GM21360 (cell line): ENCODE measurements around the gene OR51E2.

Experiments
- ATAC-seq: cut with Tn5 transposase; IDR thresholded peaks from one replicate; pipeline ENCODE4 v1.9.1; 2021; ENCODE audit warnings: mild to moderate bottlenecking, moderate library complexity; ENCODE audit not compliant: unreplicated experiment

OR51E2 gene

DNA sequence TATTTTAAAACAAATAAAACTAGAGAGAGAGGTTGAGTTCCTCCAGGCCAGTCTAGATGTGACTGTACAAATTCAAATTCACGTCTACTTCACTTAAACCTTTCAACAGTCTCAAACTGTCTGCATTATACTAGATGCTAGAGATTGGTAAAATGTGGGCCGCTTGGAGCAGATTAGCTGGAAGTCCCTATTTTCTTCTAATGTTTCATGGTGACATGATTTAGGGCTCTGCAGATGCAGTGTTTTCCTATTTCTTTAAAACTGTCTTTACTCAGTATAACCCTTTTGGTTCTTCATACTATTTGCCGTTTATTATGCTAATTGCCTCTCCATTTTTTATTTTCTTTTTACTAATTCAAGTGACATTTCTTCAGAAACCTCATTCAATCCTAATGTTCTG lies 33.5 kb downstream of the OR51E2 start:
- ATAC-seq: no peak

DNA sequence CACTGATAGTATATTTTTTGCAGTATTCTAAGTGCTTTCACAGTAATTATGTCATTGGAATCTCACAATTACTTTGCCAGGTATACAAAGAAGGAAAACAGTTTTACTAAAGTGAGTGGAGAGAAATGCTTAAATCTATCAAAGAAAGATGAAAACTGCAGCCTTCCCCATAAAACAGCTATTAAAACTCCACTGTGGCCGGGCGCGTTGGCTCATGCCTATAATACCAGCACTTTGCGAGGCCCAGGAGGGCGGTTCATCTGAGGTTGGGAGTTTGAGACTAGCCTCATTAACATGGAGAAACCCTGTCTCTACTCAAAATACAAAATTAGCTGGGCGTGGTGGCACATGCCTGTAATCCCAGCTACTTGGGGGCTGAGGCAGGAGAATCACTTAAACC lies 34.8 kb downstream of the OR51E2 start:
- no peak for ATAC-seq

DNA sequence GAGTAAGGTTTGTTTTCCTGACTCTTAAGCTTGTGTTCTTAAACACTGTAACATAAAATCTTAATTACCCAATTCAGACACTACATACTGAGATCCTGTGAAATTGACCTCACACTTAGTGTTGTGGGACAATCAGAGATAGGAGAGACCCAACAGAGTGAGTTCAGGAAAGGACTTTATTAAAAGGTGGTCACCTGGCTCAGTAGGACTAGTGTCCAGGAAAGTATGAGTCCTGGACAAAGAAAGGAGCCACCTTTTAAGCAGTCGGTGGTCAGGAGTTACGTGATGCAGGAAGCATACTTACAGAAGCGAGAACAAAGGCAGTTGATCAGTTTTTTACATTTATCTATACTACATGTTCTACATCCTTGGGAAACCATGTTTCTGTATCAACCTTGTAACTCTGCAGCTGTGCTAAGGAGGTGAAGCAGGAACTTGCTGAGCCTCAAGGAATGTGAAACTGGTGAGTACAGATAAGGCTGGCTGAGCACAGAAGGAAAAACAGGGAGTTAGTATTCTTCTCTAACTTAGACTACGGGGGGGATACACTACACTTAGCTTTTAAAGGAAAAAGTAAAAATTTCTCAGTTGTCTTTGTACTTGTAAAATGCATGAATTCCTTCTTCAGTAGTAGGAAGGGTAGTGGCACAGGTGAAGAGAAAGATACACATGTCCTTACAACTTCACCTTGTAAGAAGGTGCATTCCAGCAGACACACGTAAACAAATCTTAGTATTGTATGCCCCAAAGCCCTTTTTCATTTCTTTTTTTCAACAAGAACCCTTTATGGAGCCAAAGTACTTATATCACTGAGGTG lies 38.8 kb downstream of the OR51E2 start:
- ATAC-seq: no peak

DNA sequence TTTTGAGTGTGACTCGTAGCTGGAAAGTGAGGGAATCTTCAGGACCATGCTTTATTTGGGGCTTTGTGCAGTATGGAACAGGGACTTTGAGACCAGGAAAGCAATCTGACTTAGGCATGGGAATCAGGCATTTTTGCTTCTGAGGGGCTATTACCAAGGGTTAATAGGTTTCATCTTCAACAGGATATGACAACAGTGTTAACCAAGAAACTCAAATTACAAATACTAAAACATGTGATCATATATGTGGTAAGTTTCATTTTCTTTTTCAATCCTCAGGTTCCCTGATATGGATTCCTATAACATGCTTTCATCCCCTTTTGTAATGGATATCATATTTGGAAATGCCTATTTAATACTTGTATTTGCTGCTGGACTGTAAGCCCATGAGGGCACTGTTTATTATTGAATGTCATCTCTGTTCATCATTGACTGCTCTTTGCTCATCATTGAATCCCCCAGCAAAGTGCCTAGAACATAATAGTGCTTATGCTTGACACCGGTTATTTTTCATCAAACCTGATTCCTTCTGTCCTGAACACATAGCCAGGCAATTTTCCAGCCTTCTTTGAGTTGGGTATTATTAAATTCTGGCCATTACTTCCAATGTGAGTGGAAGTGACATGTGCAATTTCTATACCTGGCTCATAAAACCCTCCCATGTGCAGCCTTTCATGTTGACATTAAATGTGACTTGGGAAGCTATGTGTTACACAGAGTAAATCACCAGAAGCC lies 42.9 kb downstream of the OR51E2 start:
- no peak for ATAC-seq

DNA sequence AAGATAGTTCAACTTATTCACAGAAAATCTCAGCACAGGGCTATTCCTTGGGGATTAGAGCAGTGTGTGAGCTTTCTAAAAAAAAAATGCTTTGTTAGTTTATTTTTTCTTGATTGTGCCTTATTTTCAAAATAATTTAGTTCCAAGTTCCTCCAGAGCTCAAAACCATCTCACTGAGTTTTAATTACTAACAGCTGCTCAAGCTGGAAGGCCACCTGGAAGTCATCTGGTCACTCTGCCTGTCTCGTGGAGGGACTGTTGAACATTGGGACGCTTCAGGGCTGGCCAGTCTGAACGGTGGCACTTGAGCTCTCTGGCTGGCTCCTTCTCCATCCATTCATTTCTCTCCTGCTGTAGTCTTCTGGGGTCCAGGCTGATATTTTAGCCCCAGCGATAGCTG lies 49.9 kb downstream of the OR51E2 start:
- ATAC-seq: no peak

DNA sequence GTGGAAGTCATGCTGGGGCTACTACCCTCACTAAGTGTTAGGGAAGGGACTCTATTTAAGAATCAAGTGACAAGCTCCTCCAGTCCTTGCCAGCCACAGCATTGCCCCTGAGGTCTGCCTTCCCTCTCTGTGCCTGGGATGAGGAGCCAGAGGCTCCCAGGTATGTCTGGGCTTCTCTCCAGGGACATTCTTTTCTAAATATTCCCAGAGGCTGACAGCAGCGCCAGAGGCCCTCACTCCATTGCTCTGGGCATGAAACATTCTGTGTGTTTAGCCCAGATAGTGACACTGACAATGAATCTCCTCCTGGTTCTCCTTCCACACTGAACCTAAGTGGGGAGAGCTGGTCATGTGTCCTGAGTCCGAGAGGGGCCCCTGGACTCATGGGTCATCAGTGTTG lies 51.7 kb downstream of the OR51E2 start:
- no peak for ATAC-seq

DNA sequence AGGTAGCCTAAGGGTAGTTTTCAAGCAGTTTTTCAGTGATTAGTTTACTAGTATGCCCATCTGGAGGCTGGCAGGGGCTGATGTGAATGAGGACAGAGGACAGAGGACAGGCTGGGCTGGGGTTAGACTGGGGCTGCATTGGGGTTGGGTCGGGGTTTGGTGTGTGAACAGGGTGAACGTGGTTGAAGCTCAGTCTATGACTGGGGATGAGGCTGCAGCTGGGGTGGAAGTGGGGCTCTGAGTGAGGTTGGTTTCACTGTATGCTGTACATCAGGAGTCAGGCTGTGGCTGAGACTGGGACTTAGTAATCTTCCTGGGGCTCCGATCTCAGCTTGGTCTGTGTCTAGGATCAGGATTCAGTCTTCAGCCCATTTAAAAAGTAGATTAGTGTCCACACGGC lies 53.4 kb downstream of the OR51E2 start:
- no peak for ATAC-seq

DNA sequence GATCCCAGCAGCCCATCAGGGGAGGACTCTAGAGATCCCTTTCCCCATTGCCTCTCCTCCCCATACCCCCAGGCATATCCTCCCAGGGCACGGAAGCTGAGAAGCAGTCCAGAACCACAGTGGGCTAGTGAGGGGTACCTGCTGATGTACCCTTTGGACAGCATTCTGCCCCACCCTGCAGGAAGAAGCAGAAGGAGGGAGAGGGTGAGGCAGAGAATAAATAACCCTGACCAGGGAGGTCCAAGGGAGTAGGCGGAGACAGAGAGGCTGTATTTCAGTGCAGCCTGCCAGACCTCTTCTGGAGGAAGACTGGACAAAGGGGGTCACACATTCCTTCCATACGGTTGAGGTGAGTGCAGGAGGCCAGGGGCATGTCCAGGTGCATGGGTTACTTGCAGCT lies 54.0 kb downstream of the OR51E2 start, which contains the start of gene OR51E1:
TSS of gene OR51E1 (plus strand) at position 301 of the 400 bp plus-strand sequence. CDS start 8,545 bp downstream, outside the sequence.
- no peak for ATAC-seq

DNA sequence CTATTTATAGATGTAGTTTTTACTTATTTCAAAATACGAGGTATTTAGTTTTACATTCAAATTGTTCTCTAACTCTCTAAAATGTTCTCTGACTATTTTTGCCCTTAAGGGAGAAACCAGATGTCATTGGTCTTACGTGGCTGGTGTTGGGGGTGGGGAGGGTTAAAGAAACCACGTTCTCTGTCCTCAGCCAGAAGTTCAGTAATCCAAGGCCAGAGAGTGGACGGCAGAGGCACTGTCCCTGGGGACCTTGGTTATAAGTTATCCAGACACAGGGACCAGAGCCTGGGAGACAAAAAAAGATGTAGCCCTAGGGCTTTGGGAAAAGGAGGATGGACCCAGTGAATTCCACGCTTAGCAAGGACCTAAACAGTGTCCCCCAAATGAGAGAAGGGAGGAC lies 54.6 kb downstream of the OR51E2 start:
- no peak for ATAC-seq

DNA sequence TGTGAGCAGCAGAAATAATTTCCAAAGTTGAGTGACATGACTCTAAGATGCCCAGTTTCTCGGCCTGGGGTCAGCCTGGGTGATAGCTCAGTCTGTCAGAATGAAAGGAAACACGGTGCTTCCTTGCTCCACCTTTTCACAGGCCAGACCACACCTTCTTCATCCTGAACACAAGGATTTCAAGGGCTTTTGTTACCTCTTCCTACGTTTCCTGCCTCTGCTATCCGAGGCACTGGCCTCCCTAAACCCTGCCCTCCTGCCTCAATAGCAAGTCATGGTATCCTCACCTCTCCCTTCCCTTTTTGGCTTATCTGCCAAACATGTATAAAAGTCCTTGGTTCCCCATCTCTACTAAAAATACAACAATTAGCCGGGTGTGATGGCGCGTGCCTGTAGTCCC lies 55.6 kb downstream of the OR51E2 start:
- ATAC-seq: no peak

DNA sequence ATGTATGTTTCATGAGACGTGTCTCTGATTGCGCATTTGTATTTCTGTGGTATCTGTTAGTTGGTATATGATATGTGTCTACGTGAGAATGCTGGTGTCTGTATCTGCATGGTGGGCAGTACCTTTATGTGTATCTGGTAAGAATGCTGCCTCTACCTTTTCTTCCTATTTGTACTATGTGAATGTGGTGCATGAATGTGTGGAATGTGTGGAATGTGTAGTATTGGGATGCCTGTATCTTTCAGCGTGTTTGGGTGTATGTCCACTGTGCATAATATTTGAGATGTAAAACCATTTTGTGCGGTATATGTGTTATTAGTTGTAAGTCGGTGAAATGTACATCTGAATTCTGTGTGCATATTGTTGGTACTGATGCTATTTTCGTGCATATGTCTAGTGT lies 56.2 kb downstream of the OR51E2 start:
- no peak for ATAC-seq

DNA sequence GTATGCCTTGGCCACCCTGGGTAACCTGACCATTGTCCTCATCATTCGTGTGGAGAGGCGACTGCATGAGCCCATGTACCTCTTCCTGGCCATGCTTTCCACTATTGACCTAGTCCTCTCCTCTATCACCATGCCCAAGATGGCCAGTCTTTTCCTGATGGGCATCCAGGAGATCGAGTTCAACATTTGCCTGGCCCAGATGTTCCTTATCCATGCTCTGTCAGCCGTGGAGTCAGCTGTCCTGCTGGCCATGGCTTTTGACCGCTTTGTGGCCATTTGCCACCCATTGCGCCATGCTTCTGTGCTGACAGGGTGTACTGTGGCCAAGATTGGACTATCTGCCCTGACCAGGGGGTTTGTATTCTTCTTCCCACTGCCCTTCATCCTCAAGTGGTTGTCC lies 57.7 kb downstream of the OR51E2 start:
- ATAC-seq: no peak

DNA sequence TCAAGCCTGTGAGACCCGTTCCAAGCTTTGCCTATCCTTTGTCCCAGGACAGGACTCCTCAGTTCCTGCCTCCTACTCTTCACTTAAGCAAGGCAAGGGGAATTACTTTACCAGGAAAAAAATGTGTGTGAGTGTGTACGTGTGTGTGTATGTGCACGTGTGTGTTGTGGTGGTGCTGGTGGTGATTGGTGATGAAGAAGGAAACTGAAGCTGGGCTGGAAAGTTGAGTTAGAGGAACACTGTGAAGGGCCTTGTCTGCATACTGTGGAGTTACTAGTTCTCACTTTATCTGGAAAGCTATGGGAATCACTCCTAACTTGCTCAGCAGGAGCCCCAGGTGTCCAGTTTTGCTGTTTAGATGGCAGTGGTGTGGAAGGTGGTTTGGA lies 60.0 kb downstream of the OR51E2 start:
- ATAC-seq: no peak

DNA sequence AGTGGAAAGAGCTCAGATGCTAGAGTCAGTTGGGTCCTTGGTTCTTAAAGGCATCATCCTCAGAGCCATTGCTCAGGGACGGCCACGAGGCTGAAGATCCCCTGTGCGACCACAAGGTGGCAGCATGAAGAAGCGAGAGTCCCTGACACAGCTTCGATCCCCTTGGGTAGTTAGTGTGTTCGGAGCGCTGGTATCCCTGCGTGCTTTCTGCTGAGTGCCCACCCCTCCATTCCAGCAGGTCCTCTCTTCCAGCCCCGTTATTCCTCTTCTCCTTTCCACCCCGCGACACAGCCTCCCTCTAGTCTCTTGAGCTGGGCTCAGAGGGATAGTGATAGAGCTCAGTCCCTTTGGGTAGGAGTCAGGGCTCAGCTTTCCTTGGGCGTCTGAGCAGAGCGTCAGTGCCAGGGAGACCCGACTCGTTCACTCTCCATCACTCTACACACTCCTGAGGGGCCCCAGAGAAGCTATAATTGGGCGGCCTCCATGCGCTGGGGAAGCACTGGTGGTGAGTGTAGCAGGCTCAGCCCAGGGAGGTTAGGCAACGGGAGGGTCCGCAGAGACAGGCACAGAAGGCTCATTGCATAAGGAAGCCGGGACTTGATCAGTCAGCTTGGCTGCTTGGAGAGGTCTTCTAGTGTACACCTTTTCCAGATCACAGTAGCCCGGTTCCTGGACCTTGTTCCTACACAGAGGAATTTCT lies 60.5 kb downstream of the OR51E2 start, which contains the start of gene OR51D1:
TSS of gene OR51D1 (plus strand) at position 516 of the 700 bp plus-strand sequence. CDS start 2,314 bp downstream, outside the sequence.
- ATAC-seq: peak; percentile 88

DNA sequence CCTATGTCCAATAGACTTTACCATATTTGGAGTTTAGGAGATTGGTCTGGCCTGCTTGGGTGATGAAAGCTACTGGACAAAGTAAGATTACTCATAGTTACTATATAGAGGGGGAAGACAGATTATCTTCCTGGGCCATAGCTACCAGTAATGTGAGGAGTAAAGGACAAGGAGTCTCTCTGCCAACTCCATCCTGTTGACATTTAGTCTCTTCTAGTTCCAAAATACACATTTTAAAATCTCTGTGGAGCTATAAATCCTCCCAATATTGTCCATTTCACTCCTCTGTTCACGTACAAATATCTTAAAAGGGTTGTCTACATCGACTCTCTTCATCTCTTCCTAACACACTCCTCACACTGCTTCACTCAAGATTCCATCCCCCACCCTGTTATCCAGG lies 61.5 kb downstream of the OR51E2 start:
- ATAC-seq: no peak
